Activated CD8-positive, alpha-beta memory T cell treated with anti-CD3 and anti-CD28 coated beads, Interleukin-2, amount 50 U/mL, for 1 hour (primary cell): Measurements from ENCODE around the gene KRTAP9-3.
"Not testable (repeated sequence)": the region's sequence is repeated elsewhere in the genome, so short reads cannot be mapped to it uniquely, and the experiment has no call there.

Source experiments
- DNase-seq: peaks from one replicate; pipeline ENCODE4 v3.0.0-alpha.2; 2020; ENCODE audit errors: extremely low read depth

The KRTAP9-3 gene

GRCh38 chr17:41232399-41233105 lies at the start of gene KRTAP9-3:
TSS of gene KRTAP9-3 (plus strand) at chr17:41232449. CDS start at chr17:41232502, 53 bp downstream.
- not testable (repeated sequence) for DNase-seq

GRCh38 chr17:41184480-41184961 lies 47.7 kb upstream of the KRTAP9-3 start, which contains the start of gene KRTAP4-1:
TSS of gene KRTAP4-1 (minus strand) at chr17:41184911. CDS start at chr17:41184854, 57 bp downstream.
- DNase-seq: no peak

- DNase-seq: no peak
Measured at GRCh38 chr17:41185001-41185400, 47.2 kb upstream of the KRTAP9-3 start.

GRCh38 chr17:41186872-41187271 lies 45.4 kb upstream of the KRTAP9-3 start:
- DNase-seq: no peak

- DNase-seq: not testable (repeated sequence)
Measured at GRCh38 chr17:41189837-41190318, 42.4 kb upstream of the KRTAP9-3 start, which contains the start of gene KRTAP9-1. TSS of gene KRTAP9-1 (plus strand) at chr17:41189887. CDS start at chr17:41189887, 0 bp downstream.

- no peak for DNase-seq
Measured at GRCh38 chr17:41190328-41190727, 41.9 kb upstream of the KRTAP9-3 start.

- no peak for DNase-seq
Measured at GRCh38 chr17:41196068-41196467, 36.2 kb upstream of the KRTAP9-3 start.

GRCh38 chr17:41199421-41200078 lies 32.7 kb upstream of the KRTAP9-3 start:
- DNase-seq: no peak

- no peak for DNase-seq
Measured at GRCh38 chr17:41211845-41212466, 20.3 kb upstream of the KRTAP9-3 start.

GRCh38 chr17:41212524-41213169 lies 19.6 kb upstream of the KRTAP9-3 start:
- no peak for DNase-seq

GRCh38 chr17:41215681-41216080 lies 16.6 kb upstream of the KRTAP9-3 start:
- no peak for DNase-seq

- no peak for DNase-seq
Measured at GRCh38 chr17:41223821-41224220, 8.4 kb upstream of the KRTAP9-3 start.

GRCh38 chr17:41226051-41226450 lies 6.2 kb upstream of the KRTAP9-3 start:
- DNase-seq: no peak

- not testable (repeated sequence) for DNase-seq
Measured at GRCh38 chr17:41226598-41227095, 5.6 kb upstream of the KRTAP9-3 start, which contains the start of gene KRTAP9-2. TSS of gene KRTAP9-2 (plus strand) at chr17:41226648. CDS start at chr17:41226655, 7 bp downstream.

- no peak for DNase-seq
Measured at GRCh38 chr17:41230094-41230493, 2.2 kb upstream of the KRTAP9-3 start.

GRCh38 chr17:41231731-41232130 lies 518 bp upstream of the KRTAP9-3 start:
- no peak for DNase-seq

GRCh38 chr17:41237116-41237515 lies 4.9 kb downstream of the KRTAP9-3 start:
- DNase-seq: not testable (repeated sequence)

- DNase-seq: not testable (repeated sequence)
Measured at GRCh38 chr17:41237949-41238437, 5.7 kb downstream of the KRTAP9-3 start, which contains the start of gene KRTAP9-8. TSS of gene KRTAP9-8 (plus strand) at chr17:41237999. CDS start at chr17:41238052, 53 bp downstream.

- not testable (repeated sequence) for DNase-seq
Measured at GRCh38 chr17:41246995-41247787, 14.9 kb downstream of the KRTAP9-3 start.

- not testable (repeated sequence) for DNase-seq
Measured at GRCh38 chr17:41249637-41250240, 17.5 kb downstream of the KRTAP9-3 start, which contains the start of gene KRTAP9-4. TSS of gene KRTAP9-4 (plus strand) at chr17:41249687. CDS start at chr17:41249721, 34 bp downstream.
